ENCODE data around the gene ZNF337.
"Not testable (repeated sequence)": the region's sequence is repeated elsewhere in the genome, so short reads cannot be mapped to it uniquely, and the experiment has no call there.

ZNF337 gene

DNA sequence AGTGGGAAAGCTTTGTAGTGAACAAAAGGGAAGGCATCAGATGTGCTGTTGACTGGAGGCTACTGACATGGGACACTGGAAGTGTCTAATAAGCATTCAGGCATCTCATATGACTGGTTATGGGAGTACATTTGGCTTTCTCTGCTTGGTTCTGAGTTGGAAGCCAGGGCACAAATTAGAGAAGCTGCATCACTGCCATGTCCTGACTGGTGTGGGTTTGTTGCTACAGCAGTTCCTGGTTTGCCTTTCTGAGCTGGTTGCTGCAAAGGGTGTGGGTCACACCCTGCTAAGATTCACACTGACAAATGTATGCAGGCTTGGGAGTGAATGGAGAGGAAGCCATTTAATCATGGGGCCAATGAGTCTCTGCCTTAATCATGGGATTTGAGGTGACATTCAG lies 36.7 kb downstream of the ZNF337 start:
- no peaks in the 10 kb centered on the region for H3K27me3 ChIP-seq (ENCODE audit: insufficient read depth, low read length)
- no peak overlapping the region for H3K9ac ChIP-seq (ENCODE audit: low read length)
- H3K4me2 ChIP-seq (ENCODE audit: low read length) = no peak overlapping the region
- H3K9me2 ChIP-seq (ENCODE audit: low read depth, low read length) = no peaks in the 10 kb centered on the region
- no peaks in the 10 kb centered on the region for H3K9me3 ChIP-seq (ENCODE audit: low read length)
- no peaks in the 10 kb centered on the region for H3K79me2 ChIP-seq (ENCODE audit: insufficient read depth, low read length)
- no peak for TF ChIP-seq EZH2 (IDR thresholded peaks at IDR 0.05; ENCODE audit: borderline replicate concordance, low read length)
- TF ChIP-seq, protein P1, sequence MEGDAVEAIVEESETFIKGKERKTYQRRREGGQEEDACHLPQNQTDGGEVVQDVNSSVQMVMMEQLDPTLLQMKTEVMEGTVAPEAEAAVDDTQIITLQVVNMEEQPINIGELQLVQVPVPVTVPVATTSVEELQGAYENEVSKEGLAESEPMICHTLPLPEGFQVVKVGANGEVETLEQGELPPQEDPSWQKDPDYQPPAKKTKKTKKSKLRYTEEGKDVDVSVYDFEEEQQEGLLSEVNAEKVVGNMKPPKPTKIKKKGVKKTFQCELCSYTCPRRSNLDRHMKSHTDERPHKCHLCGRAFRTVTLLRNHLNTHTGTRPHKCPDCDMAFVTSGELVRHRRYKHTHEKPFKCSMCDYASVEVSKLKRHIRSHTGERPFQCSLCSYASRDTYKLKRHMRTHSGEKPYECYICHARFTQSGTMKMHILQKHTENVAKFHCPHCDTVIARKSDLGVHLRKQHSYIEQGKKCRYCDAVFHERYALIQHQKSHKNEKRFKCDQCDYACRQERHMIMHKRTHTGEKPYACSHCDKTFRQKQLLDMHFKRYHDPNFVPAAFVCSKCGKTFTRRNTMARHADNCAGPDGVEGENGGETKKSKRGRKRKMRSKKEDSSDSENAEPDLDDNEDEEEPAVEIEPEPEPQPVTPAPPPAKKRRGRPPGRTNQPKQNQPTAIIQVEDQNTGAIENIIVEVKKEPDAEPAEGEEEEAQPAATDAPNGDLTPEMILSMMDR (IDR thresholded peaks at IDR 0.05; ENCODE audit: low read length) = no peak
- no peak overlapping the region for H3K27ac ChIP-seq (ENCODE audit: low read depth, low read length, poor library complexity, severe bottlenecking)
- no peak overlapping the region for H3K4me3 ChIP-seq (ENCODE audit: low read depth, low read length, poor library complexity, severe bottlenecking)
- no peaks in the 10 kb centered on the region for H3F3A ChIP-seq (ENCODE audit: insufficient read depth, low read length)
- H4K20me1 ChIP-seq (ENCODE audit: insufficient read depth, low read length) = no peaks in the 10 kb centered on the region
- H3K36me3 ChIP-seq (ENCODE audit: insufficient read depth, low read length) = peaks cover 29% of the 10 kb centered on the region
- H2AFZ ChIP-seq (ENCODE audit: low read length) = no peak overlapping the region
- H3K4me1 ChIP-seq (ENCODE audit: insufficient read depth, low read length, severe bottlenecking) = no peaks in the 10 kb centered on the region

DNA sequence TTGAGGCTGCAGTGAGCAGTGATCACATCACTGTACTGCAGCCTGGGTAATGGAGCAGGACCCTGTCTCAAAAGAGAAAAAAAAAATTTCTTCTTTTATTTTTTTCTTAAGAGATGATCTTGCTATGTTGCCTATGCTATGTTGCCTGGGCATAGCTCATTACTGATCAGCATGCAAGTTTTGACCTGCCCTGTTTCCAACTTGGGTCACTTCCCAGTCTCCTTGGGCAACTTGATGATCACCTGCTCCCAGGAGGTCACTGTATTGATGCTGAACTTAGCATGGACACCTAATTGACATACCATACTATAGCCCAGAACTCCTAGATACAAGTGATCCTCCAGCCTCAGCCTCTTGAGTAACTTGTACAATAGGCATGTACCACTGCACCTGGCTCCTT lies 42.2 kb downstream of the ZNF337 start:
- Histone ChIP-seq H3K4me1 (ENCODE audit: insufficient read depth, low read length, severe bottlenecking) (no peaks in the 10 kb centered on the region), H3K9me3 (ENCODE audit: low read length) (no peaks in the 10 kb centered on the region), H3K79me2 (ENCODE audit: insufficient read depth, low read length) (0 out of 2 replicates have a peak, but pooled peaks cover 5% of the 10 kb centered on the region), H2AFZ (ENCODE audit: low read length) (no peak overlapping the region), H3K4me3 (ENCODE audit: low read depth, low read length, poor library complexity, severe bottlenecking) (no peak overlapping the region), H3K27ac (ENCODE audit: low read depth, low read length, poor library complexity, severe bottlenecking) (no peak overlapping the region), H3K27me3 (ENCODE audit: insufficient read depth, low read length) (no peaks in the 10 kb centered on the region), H3K9ac (ENCODE audit: low read length) (no peak overlapping the region), H3F3A (ENCODE audit: insufficient read depth, low read length) (no peaks in the 10 kb centered on the region), H3K9me2 (ENCODE audit: low read depth, low read length) (no peaks in the 10 kb centered on the region), H3K4me2 (ENCODE audit: low read length) (no peak overlapping the region), H4K20me1 (ENCODE audit: insufficient read depth, low read length) (no peaks in the 10 kb centered on the region), H3K36me3 (ENCODE audit: insufficient read depth, low read length) (peaks cover 16% of the 10 kb centered on the region)
- TF ChIP-seq, protein P1 (IDR thresholded peaks at IDR 0.05; ENCODE audit: low read length) = no peak
- no peak for TF ChIP-seq EZH2 (IDR thresholded peaks at IDR 0.05; ENCODE audit: borderline replicate concordance, low read length)

DNA sequence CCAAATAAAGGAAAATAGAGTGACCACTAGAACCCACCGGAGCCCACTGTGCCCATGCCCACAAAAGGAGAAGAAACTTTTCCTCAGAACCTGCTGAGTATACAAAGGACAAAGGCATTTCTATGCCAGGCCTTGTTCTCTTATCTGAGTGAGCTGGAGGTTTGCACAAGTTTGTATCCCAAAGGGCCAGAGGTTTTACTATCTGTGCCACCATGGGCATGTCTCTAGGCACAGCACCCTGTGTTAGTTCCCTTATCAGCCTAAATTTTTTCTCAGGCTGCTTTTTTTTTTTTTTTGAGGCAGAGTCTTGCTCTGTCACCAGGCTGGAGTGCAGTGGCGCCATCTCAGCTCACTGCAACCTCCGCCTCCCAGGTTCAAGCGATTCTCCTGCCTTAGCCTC lies 43.8 kb downstream of the ZNF337 start:
- not testable (repeated sequence) for H3K9me2 ChIP-seq (ENCODE audit: low read depth, low read length); H2AFZ ChIP-seq (ENCODE audit: low read length); H3F3A ChIP-seq (ENCODE audit: insufficient read depth, low read length); H3K9ac ChIP-seq (ENCODE audit: low read length); H3K9me3 ChIP-seq (ENCODE audit: low read length); H3K4me2 ChIP-seq (ENCODE audit: low read length); H3K79me2 ChIP-seq (ENCODE audit: insufficient read depth, low read length); H3K4me1 ChIP-seq (ENCODE audit: insufficient read depth, low read length, severe bottlenecking); H3K27me3 ChIP-seq (ENCODE audit: insufficient read depth, low read length); H4K20me1 ChIP-seq (ENCODE audit: insufficient read depth, low read length); H3K4me3 ChIP-seq (ENCODE audit: low read depth, low read length, poor library complexity, severe bottlenecking); H3K27ac ChIP-seq (ENCODE audit: low read depth, low read length, poor library complexity, severe bottlenecking)
- H3K36me3 ChIP-seq (ENCODE audit: insufficient read depth, low read length) = peaks cover 30% of the 10 kb centered on the region

DNA sequence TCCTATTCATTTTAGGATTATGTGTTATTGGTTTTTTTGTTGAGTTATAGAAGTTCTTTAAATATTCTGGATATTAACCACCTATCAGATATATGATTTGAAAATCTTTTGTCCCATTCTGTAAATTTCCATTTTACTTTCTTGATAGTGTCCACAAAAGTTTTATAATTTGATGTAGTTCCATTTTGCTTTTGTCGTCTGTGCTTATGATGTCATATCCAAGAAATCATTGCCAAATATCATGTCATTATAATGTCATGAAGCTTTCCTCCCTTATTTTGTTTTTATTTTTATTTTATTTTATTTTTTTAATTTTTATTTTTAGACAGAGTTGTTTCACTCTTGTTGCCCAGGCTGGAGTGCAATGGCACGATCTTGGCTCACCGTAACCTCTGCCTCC lies 51.8 kb downstream of the ZNF337 start:
- no peak overlapping the region for H2AFZ ChIP-seq (ENCODE audit: low read length)
- no peaks in the 10 kb centered on the region for H3K9me2 ChIP-seq (ENCODE audit: low read depth, low read length)
- peaks cover 11% of the 10 kb centered on the region; the same call in 1 of the 2 replicates for H3K9me3 ChIP-seq (ENCODE audit: low read length)
- H3K79me2 ChIP-seq (ENCODE audit: insufficient read depth, low read length) = no peaks in the 10 kb centered on the region
- no peak for TF ChIP-seq EZH2 (IDR thresholded peaks at IDR 0.05; ENCODE audit: borderline replicate concordance, low read length)
- TF ChIP-seq, protein P1 (IDR thresholded peaks at IDR 0.05; ENCODE audit: low read length) = no peak
- H3K4me3 ChIP-seq (ENCODE audit: low read depth, low read length, poor library complexity, severe bottlenecking) = no peak overlapping the region
- no peaks in the 10 kb centered on the region for H4K20me1 ChIP-seq (ENCODE audit: insufficient read depth, low read length)
- H3K27ac ChIP-seq (ENCODE audit: low read depth, low read length, poor library complexity, severe bottlenecking) = no peak overlapping the region
- no peak overlapping the region for H3K9ac ChIP-seq (ENCODE audit: low read length)
- H3K4me1 ChIP-seq (ENCODE audit: insufficient read depth, low read length, severe bottlenecking) = no peaks in the 10 kb centered on the region
- H3K27me3 ChIP-seq (ENCODE audit: insufficient read depth, low read length) = no peaks in the 10 kb centered on the region
- peaks cover 69% of the 10 kb centered on the region for H3K36me3 ChIP-seq (ENCODE audit: insufficient read depth, low read length)
- no peak overlapping the region for H3K4me2 ChIP-seq (ENCODE audit: low read length)
- H3F3A ChIP-seq (ENCODE audit: insufficient read depth, low read length) = no peaks in the 10 kb centered on the region
